ENCODE measurements around the gene TBC1D9. TPM values are rescaled to one million over a fixed set of nuclear protein-coding genes. Genes with fewer than 3 reads are reported as not detected.
"Not testable (repeated sequence)": the region's sequence is repeated elsewhere in the genome, so short reads cannot be mapped to it uniquely, and the experiment has no call there.

The TBC1D9 gene
- total RNA-seq, 2 experiments from 2014 or later: 0.12 TPM; not detected in 1

GRCh38 chr4:140748171-140748570 lies 8.0 kb downstream of the TBC1D9 start:
- no peaks in the 10 kb centered on the region for H3K4me1 Mint-ChIP-seq (ENCODE audit: low read depth)
- CTCF ChIA-PET: no interaction called here
- no peak overlapping the region for H3K4me3 Mint-ChIP-seq
- no peak overlapping the region for H3K27ac Mint-ChIP-seq
- intact Hi-C loops (cut with micrococcal nuclease): no loop called here
- no peak for DNase-seq
- peaks cover 18% of the 10 kb centered on the region for H3K27me3 Mint-ChIP-seq (ENCODE audit: low read depth)
- H3K9me3 Mint-ChIP-seq: peaks cover 6% of the 10 kb centered on the region
- peaks cover 1% of the 10 kb centered on the region for H3K36me3 Mint-ChIP-seq (ENCODE audit: low read depth)

GRCh38 chr4:140746546-140746945 lies 9.6 kb downstream of the TBC1D9 start:
- H3K4me1 Mint-ChIP-seq (ENCODE audit: low read depth); H3K27ac Mint-ChIP-seq; H3K36me3 Mint-ChIP-seq (ENCODE audit: low read depth); H3K9me3 Mint-ChIP-seq; DNase-seq; intact Hi-C loops (cut with micrococcal nuclease); H3K4me3 Mint-ChIP-seq; CTCF ChIA-PET: not testable (repeated sequence)
- peaks cover 14% of the 10 kb centered on the region for H3K27me3 Mint-ChIP-seq (ENCODE audit: low read depth)

DNA sequence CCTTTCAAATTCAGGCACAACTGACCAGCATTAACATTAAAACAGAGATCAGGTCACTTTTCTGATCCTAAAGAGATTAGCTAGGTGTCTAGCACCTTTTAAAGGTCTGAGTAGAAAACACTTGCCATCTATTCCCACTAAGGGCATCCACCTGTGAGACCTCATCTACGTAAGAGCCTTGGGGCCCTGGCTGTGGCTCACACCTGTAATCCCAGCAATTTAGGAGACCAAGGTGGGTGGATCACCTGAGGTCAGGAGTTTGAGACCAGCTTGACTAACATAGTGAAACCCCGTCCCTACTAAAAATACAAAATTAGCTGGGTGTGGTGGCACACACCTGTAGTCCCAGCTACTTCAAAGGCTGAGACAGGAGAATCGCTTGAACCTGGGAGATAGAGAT lies 11.8 kb downstream of the TBC1D9 start:
- peaks cover 1% of the 10 kb centered on the region for H3K36me3 Mint-ChIP-seq (ENCODE audit: low read depth)
- CTCF ChIA-PET: no interaction called here
- peaks cover 18% of the 10 kb centered on the region for H3K27me3 Mint-ChIP-seq (ENCODE audit: low read depth)
- DNase-seq: no peak
- H3K9me3 Mint-ChIP-seq: peaks cover 6% of the 10 kb centered on the region
- H3K4me3 Mint-ChIP-seq: no peak overlapping the region
- intact Hi-C loops (cut with micrococcal nuclease): no loop called here
- H3K4me1 Mint-ChIP-seq (ENCODE audit: low read depth): peaks cover 2% of the 10 kb centered on the region
- H3K27ac Mint-ChIP-seq: no peak overlapping the region

DNA sequence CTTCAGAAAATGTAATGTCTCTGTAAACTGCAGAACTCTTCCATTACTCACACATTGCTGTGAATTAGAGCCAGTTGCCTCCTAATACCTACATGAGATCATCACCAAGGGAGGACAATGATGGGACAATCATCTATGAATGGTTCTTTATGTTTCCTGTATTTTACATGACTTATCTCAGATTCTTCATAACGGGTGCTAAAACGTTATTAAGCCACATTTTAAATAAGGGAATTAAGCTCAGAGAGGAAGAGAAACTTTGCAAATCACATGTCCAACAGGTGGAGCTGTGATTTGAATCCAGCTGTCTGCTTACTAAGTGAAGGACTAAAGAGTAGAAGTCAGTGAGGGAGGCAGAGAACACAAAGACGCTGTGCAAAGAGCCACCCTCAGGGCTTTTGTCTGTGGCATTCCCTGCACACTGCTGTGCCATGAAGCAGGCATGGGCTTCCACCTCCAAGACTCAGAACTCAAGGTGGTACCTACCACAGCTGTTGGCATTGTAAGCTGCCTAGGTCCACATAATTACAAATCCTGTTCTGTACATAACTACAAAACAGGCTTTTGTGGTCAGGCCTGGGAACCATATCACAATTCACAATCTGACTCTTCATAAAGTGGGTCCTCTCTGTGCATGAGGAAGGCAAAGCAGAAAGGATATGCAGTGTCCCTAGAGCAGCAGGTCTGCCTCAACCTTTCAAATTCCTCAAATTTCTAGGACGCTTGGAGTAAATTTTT lies 12.8 kb downstream of the TBC1D9 start:
- intact Hi-C loops (cut with micrococcal nuclease): no loop called here
- CTCF ChIA-PET: no interaction called here
- no peak for DNase-seq
- Mint-ChIP-seq H3K27me3 (ENCODE audit: low read depth) (peaks cover 23% of the 10 kb centered on the region), H3K9me3 (peaks cover 3% of the 10 kb centered on the region), H3K4me1 (ENCODE audit: low read depth) (peaks cover 2% of the 10 kb centered on the region), H3K27ac (no peak overlapping the region), H3K36me3 (ENCODE audit: low read depth) (peaks cover 1% of the 10 kb centered on the region), H3K4me3 (no peak overlapping the region)

DNA sequence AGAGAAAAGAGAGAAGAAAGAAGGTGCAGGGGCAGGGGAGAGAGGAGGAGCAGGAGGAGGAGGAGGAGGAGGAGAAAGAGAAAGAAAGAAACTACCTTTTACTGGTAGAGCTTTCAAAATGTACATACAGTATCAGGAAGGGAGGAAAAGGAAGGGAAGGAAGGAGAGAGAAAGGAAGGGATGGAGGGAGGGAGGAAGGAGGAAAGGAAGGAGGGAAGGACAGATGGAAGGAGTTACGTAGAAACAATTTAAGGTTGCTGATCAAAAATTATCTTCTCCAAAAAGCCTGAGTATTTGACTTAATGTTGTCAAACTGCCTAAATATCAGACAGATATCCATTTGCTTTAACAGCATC lies 13.4 kb downstream of the TBC1D9 start:
- H3K4me1 Mint-ChIP-seq (ENCODE audit: low read depth): peaks cover 2% of the 10 kb centered on the region
- H3K9me3 Mint-ChIP-seq: no peaks in the 10 kb centered on the region
- H3K36me3 Mint-ChIP-seq (ENCODE audit: low read depth): peaks cover under 1% of the 10 kb centered on the region
- H3K27me3 Mint-ChIP-seq (ENCODE audit: low read depth): peaks cover 25% of the 10 kb centered on the region
- intact Hi-C loops (cut with micrococcal nuclease): no loop called here
- no peak for DNase-seq
- CTCF ChIA-PET: no interaction called here
- H3K27ac Mint-ChIP-seq: no peak overlapping the region
- no peak overlapping the region for H3K4me3 Mint-ChIP-seq

GRCh38 chr4:140740906-140741670 lies 15.1 kb downstream of the TBC1D9 start:
- H3K36me3 Mint-ChIP-seq (ENCODE audit: low read depth): no peaks in the 10 kb centered on the region
- no peak overlapping the region for H3K27ac Mint-ChIP-seq
- no peak for DNase-seq
- H3K9me3 Mint-ChIP-seq: no peaks in the 10 kb centered on the region
- CTCF ChIA-PET: no interaction called here
- H3K4me3 Mint-ChIP-seq: no peak overlapping the region
- H3K4me1 Mint-ChIP-seq (ENCODE audit: low read depth): peaks cover 2% of the 10 kb centered on the region
- intact Hi-C loops (cut with micrococcal nuclease): no loop called here
- peaks cover 25% of the 10 kb centered on the region for H3K27me3 Mint-ChIP-seq (ENCODE audit: low read depth)

GRCh38 chr4:140740422-140740821 lies 15.8 kb downstream of the TBC1D9 start:
- CTCF ChIA-PET: no interaction called here
- no peaks in the 10 kb centered on the region for H3K36me3 Mint-ChIP-seq (ENCODE audit: low read depth)
- intact Hi-C loops (cut with micrococcal nuclease): no loop called here
- H3K9me3 Mint-ChIP-seq: no peaks in the 10 kb centered on the region
- DNase-seq: no peak
- H3K27me3 Mint-ChIP-seq (ENCODE audit: low read depth): peaks cover 25% of the 10 kb centered on the region
- H3K4me1 Mint-ChIP-seq (ENCODE audit: low read depth): peaks cover 2% of the 10 kb centered on the region
- no peak overlapping the region for H3K27ac Mint-ChIP-seq
- H3K4me3 Mint-ChIP-seq: no peak overlapping the region

- DNase-seq: no peak
- intact Hi-C loops (cut with micrococcal nuclease): no loop called here
- Mint-ChIP-seq H3K9me3 (no peaks in the 10 kb centered on the region), H3K4me1 (ENCODE audit: low read depth) (peaks cover 2% of the 10 kb centered on the region), H3K4me3 (no peak overlapping the region), H3K27me3 (ENCODE audit: low read depth) (peaks cover 27% of the 10 kb centered on the region), H3K27ac (no peak overlapping the region), H3K36me3 (ENCODE audit: low read depth) (no peaks in the 10 kb centered on the region)
- CTCF ChIA-PET: no interaction called here
These were observed 16.2 kb downstream of the TBC1D9 start for GRCh38 chr4:140739971-140740370.

- H3K9me3 Mint-ChIP-seq: no peaks in the 10 kb centered on the region
- intact Hi-C loops (cut with micrococcal nuclease): no loop called here
- H3K27me3 Mint-ChIP-seq (ENCODE audit: low read depth): peaks cover 24% of the 10 kb centered on the region
- DNase-seq: no peak
- H3K27ac Mint-ChIP-seq: no peak overlapping the region
- peaks cover 2% of the 10 kb centered on the region for H3K4me1 Mint-ChIP-seq (ENCODE audit: low read depth)
- no peak overlapping the region for H3K4me3 Mint-ChIP-seq
- CTCF ChIA-PET: no interaction called here
- no peaks in the 10 kb centered on the region for H3K36me3 Mint-ChIP-seq (ENCODE audit: low read depth)
These were observed 18.0 kb downstream of the TBC1D9 start for GRCh38 chr4:140738139-140738538.

GRCh38 chr4:140736669-140737343 lies 19.4 kb downstream of the TBC1D9 start:
- Mint-ChIP-seq H3K9me3 (no peaks in the 10 kb centered on the region), H3K36me3 (ENCODE audit: low read depth) (no peaks in the 10 kb centered on the region), H3K27ac (no peak overlapping the region), H3K4me3 (no peak overlapping the region), H3K27me3 (ENCODE audit: low read depth) (peaks cover 18% of the 10 kb centered on the region), H3K4me1 (ENCODE audit: low read depth) (no peaks in the 10 kb centered on the region)
- DNase-seq: no peak
- CTCF ChIA-PET: no interaction called here
- intact Hi-C loops (cut with micrococcal nuclease): no loop called here

GRCh38 chr4:140735779-140736391 lies 20.3 kb downstream of the TBC1D9 start:
- Mint-ChIP-seq H3K27ac (no peak overlapping the region), H3K9me3 (no peaks in the 10 kb centered on the region), H3K27me3 (ENCODE audit: low read depth) (peaks cover 14% of the 10 kb centered on the region), H3K4me1 (ENCODE audit: low read depth) (no peaks in the 10 kb centered on the region), H3K36me3 (ENCODE audit: low read depth) (no peaks in the 10 kb centered on the region), H3K4me3 (no peak overlapping the region)
- CTCF ChIA-PET: interaction anchor here (1.1 kb wide), 1 partner anchor 15 kb away, joined by 3 read pairs; no protein-coding TSS in a partner anchor
- no peak for DNase-seq
- intact Hi-C loops (cut with micrococcal nuclease): no loop called here

GRCh38 chr4:140735317-140735716 lies 20.9 kb downstream of the TBC1D9 start:
- intact Hi-C loops (cut with micrococcal nuclease): no loop called here
- CTCF ChIA-PET: interaction anchor here (1.1 kb wide), 1 partner anchor 14 kb away, joined by 3 read pairs; no protein-coding TSS in a partner anchor

More at GRCh38 chr4:140735317-140735716, 20.9 kb downstream of the TBC1D9 start:
- Mint-ChIP-seq H3K27ac (no peak overlapping the region), H3K27me3 (ENCODE audit: low read depth) (peaks cover 9% of the 10 kb centered on the region), H3K9me3 (no peaks in the 10 kb centered on the region), H3K36me3 (ENCODE audit: low read depth) (no peaks in the 10 kb centered on the region), H3K4me3 (no peak overlapping the region), H3K4me1 (ENCODE audit: low read depth) (no peaks in the 10 kb centered on the region)
- no peak for DNase-seq
